T47D (cell line): ENCODE measurements around the gene CYP4V2.

Experiments used
- DNase-seq, 2 experiments: peaks; one replicate each; pipeline versions ENCODE4 v3.0.0 to v3.0.0-alpha.2; 2011 to 2012; ENCODE audit warnings: low read depth in 1 of 2, low spot score in 1 of 2
- JUND ChIP-seq: IDR thresholded peaks from 2 replicates; pipeline ENCODE4 v1.6.1; 2012; ENCODE audit warnings: low read depth
- in situ Hi-C: cut with HindIII; loops from 2 replicates; pipeline ENCODE4 v1.10.0; 2016; ENCODE audit warnings: low sequenced_read_pairs, low pct_unique_long_range_greater_than_20kb

CYP4V2 gene

DNA sequence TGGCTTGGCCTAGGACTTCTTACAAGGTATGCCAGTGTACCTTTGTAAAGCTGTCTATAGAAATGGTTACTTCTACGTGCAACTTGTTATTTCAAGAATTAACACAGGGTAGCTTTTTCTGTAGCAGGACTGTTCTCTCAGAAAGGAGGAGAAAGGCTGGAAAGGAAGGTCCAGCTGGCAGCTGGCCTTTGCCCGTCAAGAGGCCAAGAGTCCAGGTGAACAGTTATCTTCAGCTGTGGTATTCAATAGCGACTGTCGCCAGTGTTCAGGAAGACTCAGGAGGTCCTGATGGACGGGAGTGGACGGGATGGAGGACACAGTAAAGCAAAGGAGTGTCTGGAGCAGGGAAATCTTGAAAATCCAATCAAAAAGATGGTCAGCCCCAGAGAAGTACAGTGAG, 4.7 kb downstream of the CYP4V2 start:
- no peak for TF ChIP-seq JUND
- DNase-seq, result no peak

DNA sequence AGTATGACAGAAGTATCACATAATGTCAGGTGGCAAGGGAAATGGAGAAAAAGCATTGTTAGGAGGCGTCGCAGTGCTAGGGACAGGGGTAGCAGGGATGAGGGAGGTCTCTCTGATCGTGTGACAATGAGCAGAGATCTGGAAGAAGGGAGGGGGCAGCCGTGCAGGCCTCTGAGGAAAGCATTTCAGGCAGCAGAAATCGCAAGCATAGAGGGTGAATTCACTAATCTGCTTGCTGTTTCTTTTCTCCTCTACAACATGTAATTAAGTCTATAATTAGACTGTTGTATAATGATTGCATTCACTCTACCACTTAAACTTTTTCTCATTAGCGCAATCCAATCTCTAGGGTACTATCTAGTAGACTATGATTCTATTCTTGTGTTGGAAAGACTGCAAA, 9.1 kb downstream of the CYP4V2 start:
- TF ChIP-seq JUND, result no peak
- in situ Hi-C loops, result no loop called here
- no peak for DNase-seq

More for the DNA sequence above, 4.7 kb downstream of the CYP4V2 start:
- in situ Hi-C loops, result no loop called here

DNA sequence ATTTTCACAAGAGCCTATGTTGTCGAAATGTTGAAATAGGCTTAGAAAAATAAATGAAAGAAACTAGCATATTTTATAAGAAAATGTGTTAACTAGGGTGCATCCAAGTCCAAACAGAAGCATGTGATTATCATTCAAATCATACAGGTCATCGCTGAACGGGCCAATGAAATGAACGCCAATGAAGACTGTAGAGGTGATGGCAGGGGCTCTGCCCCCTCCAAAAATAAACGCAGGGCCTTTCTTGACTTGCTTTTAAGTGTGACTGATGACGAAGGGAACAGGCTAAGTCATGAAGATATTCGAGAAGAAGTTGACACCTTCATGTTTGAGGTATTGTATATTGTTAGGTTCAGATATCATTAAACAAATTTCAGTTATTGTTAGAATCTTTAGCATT, 9.6 kb downstream of the CYP4V2 start:
- in situ Hi-C loops, result no loop called here
- TF ChIP-seq JUND, result no peak
- DNase-seq, result no peak

DNA sequence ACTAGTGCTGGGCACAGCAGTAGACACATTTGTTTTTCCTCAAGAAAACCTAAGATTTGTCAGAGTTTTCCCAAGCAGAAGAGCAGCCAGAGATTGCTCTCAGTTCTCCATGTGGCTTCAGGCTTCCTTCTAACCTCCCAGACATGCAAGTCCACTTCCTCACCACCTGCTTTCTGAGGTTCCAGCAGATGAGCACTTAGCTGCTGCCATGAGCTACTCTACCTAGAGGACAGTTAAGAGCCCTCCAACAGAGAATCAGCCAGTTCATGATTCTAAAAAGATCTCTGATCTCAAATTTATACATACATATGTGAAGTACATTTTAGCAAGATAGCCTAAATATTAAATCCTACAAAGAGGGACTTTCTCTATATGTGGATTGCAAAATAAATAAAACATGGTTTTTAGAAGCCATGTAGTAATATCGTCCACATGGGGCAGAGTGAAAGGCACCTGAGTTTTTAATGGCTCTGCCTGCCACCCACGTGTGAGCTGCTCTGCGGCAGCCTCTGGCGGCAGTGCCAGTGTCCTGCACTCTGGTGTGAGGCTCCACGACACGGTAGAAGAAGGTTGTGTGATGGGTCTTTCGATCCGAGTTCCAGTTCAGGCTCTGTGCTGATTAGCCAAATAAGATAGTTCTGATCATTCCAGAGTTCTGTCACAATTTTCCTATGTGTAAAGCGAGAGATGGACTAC, 10.3 kb downstream of the CYP4V2 start:
- TF ChIP-seq JUND, result no peak
- in situ Hi-C loops, result no loop called here
- peak; percentile 64 to 77 for DNase-seq

DNA sequence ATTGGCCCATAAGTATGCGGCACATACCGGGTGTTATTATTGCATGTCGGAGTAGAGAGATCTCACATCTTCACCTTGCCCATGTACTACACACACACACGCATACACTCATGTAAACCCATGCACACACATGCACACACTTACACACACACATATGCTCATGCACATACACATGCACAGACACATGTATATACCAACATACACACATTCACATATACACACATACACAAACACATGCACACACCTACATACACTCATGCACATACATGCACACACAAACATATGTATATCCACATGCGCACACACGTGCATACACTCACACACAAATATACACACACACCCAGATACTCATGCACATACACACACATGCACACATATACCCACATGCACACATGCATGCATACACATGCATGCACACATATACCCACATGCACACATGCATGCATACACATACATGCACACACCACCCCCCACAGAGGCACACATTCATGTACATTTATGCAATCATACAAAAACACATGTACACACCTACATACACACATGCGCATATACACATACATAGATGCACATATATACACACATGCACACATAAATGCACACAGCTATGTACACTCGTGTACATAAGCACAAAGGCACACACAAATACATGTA, 11.2 kb downstream of the CYP4V2 start:
- TF ChIP-seq JUND, result no peak
- DNase-seq, result no peak
- in situ Hi-C loops, result no loop called here

DNA sequence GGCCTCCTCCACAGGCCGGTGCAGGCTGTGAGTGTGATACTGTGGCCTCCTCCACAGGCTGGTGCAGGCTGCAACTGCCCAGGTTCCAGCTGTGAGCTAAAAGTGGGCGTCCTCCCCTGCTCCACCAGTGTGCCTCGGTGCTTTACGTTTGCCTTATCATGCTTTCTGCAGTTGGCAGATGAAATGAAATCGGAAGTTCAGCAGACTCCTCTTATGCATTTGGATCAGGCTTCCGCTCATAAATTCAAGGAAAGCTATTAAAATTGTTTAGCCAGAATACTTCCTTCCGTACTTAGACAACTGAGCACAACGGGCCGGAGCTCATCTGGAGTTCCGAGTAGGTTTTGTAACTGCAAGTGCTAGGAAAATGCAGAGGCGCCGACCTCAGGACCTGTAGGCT, 12.0 kb downstream of the CYP4V2 start:
- in situ Hi-C loops, result no loop called here
- no peak for DNase-seq
- no peak for TF ChIP-seq JUND

DNA sequence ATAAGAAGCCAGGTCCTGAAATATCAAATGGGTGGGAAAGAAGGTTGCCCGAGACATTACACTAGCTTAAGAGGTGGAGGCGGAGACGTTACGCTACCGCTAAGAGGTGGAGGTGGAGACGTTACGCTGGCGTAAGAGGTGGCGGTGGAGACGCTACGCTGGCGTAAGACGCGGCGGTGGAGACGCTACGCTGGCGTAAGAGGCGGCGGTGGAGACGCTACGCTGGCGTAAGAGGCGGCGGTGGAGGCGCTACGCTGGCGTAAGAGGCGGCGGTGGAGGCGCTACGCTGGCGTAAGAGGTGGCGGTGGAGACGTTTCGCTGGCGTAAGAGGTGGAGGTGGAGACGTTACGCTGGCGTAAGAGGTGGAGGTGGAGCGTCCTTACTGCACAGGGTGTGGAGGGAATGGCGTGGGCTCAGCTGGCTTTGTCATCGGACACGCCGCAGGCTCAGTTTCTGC, 12.8 kb downstream of the CYP4V2 start:
- in situ Hi-C loops, result no loop called here
- TF ChIP-seq JUND, result no peak
- no peak for DNase-seq

DNA sequence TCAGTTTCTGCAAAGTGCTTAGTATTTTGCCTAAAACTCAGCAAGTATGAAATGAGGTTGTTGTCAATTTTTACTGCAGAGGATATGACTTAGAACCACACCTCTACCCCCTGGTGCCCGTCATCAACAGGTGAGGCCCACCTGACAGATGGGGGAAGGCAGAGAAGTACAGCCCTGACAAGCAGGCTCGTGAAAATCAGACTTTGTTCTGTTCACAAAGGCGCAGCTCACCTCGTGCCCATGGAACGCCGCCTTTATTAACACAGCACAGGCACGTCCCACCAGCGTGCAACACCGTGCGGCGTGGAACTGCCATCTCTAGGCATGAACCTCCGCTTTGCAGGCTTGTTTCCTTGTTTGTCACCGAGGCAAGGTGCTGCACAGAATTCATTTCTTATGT, 13.3 kb downstream of the CYP4V2 start:
- no peak for TF ChIP-seq JUND
- in situ Hi-C loops, result no loop called here
- no peak for DNase-seq

DNA sequence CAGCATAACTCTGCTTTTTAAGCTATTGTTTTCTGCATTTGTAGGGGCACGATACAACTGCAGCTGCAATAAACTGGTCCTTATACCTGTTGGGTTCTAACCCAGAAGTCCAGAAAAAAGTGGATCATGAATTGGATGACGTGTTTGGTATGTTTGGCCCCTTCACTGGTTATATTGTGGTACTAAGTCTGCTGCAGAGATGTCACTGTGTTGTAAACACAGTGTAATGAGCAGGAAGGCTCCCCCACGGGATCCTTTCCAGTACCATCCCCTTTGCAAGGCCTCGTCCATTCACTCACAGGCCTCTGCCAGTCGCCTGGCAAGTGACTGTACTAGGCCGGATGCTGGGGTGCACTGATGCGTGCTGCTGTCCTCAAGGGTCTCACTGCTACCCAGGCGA, 13.8 kb downstream of the CYP4V2 start:
- TF ChIP-seq JUND, result no peak
- no peak for DNase-seq
- in situ Hi-C loops, result no loop called here

DNA sequence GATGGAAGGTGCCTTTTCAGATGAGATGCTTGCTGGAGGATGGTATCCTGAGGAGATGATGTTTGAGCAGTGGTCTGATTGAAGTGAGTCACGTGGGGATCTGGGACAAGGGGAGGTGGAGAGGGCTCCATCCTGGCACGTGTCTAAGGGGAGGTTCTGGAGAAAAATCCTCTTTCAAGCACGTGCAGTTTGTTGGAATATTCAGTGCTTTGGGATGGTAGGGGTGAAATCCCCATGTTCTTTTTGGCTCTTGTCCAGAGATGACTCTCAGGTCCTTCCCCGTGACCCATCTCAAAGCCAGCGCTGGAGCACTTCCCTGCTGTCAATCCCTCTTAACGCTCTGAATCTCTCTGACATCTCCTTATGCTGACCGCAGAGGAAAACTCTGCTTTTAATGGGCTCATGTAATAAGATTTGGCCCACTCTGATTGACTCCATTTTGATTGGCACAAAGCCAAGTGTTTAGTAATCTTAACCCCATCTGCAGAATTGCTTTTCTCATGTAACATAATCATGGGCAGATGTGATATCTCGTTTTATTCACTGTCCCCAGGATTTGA, 25.2 kb downstream of the CYP4V2 start:
- no peak for DNase-seq
- in situ Hi-C loops, result no loop called here
- TF ChIP-seq JUND, result no peak

DNA sequence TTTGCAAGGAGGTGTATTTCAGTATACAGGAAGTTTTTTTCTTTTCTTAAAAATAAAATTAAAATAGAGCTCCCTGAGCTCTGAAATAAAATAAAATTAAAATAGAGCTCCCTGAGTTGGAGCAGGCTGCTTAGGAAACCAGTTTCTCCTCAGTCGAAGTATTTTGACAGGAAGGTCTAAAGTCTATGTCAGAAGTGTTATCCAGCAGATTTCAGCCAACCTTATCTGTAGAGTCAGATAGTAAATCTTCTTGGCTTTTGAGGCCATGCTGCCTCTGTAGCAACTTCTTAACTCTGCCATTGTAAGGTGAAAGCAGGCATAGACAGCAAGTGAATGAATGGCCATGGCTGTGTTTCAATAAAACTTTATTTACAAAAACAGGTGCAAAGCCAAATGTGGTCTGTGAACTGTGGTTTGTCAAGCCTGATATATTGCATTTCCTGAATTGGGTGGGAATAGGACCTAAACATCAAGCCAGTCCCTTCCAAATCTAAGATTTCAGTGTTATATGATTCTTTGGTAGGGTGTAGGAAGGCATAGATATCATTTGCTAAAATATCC, 26.4 kb downstream of the CYP4V2 start:
- in situ Hi-C loops, result no loop called here
- TF ChIP-seq JUND, result no peak
- no peak for DNase-seq

DNA sequence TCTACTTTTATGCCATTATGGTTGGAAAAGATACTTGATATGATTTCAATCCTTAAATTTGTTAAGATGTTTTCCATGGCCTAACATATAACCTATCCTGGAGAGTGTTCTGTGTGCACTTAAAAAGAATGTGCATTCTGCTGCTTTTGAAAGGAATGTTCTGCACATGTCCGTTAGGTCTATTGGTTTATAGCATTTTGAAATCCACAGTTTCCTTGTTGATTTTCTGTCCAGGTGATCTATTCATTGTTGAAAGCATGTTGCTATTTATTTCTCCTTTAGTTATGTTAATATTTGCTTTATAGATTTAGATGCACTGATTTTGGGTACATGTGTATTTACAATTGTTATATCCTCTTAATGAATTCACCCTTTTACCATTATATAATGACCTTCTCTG, 30.3 kb downstream of the CYP4V2 start:
- DNase-seq, result peak in 1 of 2 experiments; percentile 6
- in situ Hi-C loops, result no loop called here
- no peak for TF ChIP-seq JUND

DNA sequence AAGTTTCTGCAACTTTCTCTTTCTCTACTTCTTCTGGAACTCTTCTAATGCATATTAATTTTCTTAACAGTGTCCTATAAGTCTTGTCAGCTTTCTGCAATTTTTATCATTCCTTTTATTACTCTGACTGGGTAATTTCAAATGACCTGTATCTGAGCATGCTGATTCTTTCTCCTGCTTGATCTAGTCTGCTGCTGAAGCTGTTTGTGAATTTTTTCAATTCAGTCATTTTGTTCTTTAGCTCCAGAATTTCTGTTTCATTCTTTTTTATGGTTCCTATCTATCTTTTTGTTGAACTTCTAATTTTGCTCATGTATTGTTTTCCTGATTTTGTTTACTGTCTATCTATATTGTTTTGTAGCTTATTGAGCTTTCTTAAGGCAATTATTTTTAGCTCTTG, 34.5 kb downstream of the CYP4V2 start:
- DNase-seq, result no peak
- TF ChIP-seq JUND, result no peak
- in situ Hi-C loops, result no loop called here
